ENCODE measurements around the gene MCOLN1.

Gene MCOLN1

DNA sequence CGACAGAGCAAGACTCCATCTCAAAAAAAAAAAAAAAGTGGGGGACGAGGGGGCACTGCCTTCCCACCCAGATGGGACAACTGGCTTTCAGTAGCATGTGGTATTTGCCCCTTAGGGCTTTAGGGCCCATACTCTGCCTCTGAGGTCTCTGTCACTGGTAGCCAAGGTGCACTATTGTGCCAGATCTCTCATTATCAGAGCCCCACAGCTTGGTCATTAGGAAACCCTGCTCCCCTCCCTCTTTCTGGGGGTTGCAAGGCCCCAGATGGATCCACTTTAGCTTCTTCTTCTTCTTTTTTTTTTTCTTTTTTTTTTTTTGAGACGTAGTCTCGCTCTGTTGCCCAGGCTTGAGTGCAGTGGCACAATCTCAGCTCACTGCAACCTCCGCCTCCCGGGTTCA is 17.7 kb upstream of the MCOLN1 start:
- no peak for DNase-seq

DNA sequence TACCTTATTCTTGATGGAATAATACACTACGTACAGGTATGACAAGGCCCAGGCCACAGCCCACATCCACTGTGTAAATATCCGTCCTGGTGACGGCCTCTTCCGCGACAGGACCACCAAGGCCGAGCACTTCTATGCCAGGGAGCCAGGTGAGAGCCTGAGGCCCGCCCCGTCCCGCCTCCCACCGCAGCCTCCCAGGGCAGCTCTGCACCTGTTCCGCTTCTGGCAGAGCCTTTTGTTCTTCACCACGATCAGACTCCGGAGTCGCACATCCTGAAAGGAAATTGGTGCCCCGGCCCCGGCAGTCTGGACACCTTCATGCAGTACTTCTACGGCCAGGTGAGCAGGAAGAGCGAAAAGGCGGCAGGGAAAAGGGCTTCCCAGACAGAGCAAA is 17.1 kb upstream of the MCOLN1 start:
- DNase-seq, result no peak

DNA sequence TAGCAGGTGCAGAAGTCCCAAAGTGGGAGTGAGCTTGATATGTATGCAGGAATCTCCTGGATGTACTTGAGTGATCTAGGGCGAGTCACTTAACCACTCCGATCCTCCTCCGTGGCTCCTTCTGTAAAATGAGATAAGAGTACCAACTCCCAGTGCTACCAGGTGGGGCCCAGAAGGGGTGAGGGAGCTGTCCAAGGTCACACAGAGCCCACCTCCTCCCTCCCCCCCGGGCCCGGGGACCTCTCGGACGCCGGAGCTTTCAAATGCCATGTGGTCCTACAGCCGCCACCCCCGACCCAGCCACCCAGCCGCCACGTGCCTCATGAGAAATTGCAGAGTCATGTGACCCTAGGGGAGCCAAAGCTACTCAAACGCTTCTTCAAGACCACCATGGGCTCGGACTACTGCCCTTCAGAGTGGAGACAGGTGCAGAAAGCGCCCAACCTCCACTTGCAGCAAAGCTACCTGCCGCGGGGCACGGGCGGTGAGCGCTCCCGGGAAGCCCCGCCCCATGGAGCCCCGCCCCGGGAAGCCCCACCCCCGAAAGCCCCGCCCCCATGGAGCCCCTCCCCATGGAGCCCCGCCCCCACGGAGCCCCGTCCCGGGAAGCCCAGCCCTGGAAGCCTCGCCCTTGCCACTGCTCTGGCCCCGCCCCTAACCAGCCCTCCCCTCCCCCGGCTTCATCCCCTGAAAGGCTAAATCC is 16.6 kb upstream of the MCOLN1 start:
- DNase-seq, result no peak

DNA sequence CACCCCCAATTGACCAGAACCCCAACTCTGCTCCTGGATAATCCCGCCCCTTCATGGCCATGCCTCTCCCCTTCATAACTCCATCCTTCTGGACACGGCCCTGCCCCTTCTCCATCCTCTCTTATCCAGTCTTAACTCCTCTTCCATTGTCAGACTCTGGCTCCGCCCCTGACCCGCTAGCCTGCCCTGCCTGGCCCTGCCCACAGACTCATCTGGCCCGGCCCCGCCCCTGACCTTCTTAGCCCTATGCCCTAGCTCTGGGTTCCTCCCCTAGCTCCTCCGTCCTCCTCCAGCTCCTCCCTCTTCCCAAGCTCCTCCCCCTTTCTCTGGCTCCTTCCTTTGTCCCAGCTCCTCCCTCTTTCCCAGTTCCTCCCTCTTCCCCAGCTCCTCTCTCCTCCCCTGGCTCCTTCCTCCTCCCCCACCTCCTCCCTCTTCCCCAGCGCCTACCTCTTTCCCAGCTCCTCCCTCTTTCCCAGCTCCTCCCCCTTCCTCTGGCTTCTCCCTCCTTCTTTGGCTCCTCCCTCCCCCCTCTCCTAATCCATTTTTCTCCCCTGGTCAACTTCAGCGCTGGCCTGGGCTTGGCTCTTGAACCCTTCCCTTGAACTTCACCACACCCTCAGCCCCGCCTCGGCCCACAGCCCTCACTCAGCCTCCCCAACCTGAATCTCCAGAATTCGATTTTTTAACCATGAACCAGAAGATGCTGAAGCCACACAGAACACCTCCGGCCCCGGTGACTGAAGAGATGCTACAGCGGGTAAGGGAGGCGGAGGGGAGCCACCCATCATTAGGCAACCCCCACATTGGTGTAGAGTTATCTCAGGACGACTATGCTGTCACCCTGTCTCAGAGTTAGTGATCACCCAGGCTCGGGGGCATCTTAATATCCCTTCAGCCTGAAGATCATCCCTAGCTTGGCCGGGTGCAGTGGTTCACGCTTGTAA is 15.8 kb upstream of the MCOLN1 start:
- peak; percentile 92 to 94 for DNase-seq

DNA sequence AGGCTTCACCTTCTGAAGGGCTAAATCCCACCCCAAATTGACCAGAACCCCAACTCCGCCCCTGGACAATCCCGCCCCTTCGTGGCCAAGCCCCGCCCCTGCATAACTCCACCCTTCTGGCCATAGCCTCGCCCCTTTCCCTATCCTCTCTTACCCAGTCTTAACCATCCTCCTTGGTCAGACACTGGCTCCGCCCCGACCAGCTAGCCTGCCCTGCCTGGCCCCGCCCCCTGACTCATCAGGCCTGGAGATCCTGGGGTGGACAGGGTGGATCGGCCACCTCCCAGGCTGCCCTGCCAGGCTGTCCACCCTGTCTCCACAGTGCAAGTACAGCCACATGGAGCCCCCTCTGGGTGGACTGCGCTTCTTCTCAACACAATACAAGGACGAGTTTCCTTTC is 14.5 kb upstream of the MCOLN1 start:
- DNase-seq, result peak; percentile 80 to 86

DNA sequence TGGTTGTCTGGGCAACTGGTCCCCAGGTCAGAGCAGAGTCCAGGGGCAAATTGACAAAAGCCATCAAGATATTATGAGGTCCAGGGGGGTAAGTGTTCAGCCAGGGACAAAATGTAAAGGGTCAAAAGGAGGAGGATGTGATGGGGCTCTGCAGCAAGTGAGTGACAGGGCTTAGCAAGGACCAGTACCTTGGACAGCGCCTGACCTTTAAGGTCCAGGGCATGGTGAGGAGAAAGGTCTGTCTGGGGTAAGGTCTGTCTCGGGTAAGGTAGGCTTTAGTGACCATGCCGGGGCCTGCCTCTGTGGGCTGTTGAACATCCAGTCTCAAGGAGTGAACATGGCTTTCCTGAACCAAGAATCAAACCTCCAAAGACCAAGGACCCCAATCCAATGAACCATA is 12.8 kb upstream of the MCOLN1 start:
- no peak for DNase-seq

DNA sequence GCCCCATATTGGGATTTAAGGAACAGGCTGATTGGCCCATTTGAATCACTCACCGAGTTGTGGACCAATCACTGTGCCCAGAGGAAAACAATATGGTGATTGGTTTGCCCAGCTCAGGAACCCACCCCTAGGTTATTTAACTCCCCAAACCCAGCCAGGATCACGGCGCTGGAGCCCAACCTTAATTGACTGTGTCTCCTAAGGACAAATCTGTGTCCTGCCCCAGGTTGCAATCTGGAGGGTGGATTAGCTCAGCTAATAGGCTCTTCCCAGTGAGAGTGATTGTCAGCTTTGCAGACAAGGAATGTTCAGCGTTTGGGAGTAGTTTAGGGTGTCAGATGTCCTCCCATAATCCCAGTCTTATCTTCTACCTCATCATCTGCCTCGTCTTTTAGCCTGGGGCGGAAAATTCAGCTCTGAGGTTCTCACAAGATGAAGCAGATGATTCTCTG is 10.0 kb upstream of the MCOLN1 start:
- DNase-seq, result no peak

DNA sequence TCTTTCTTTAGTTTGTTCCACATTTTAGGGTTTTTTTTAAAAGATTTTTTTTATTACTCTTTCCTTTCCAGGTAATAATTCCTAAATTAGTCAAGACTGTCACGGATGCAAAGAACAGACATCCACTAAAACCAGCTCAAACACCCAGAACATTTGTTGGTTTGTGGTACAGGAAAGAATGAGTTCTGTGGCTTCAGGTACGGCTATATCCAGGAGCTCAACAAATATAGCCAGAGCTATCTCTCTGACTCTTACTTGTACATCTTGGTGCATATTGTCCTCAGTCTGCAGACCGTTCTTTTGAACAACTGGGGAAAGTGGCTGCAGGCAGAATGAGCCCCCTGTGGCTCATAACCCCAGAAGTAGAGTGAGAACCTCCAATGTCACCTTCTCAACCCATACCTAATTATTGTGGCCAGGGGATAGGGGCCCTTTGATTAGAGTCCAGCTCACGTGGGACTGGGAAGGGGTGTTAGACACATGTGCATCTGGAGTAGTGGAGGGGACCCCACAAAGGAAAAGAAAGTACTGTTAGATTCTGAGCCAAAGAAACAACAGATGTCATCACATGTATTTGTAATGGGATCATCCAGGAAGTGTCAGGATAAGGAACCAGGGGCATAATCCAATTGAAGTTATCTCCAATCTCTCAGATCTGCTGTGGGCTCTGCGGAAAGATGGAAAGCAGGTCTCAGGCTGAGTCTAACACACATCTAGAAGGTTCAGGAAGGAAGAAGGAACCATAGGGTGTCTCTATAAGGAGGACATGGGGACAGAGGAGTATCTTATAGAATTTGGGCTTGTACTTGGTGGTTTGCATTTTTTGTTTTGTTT is 8.4 kb upstream of the MCOLN1 start:
- DNase-seq, result no peak

DNA sequence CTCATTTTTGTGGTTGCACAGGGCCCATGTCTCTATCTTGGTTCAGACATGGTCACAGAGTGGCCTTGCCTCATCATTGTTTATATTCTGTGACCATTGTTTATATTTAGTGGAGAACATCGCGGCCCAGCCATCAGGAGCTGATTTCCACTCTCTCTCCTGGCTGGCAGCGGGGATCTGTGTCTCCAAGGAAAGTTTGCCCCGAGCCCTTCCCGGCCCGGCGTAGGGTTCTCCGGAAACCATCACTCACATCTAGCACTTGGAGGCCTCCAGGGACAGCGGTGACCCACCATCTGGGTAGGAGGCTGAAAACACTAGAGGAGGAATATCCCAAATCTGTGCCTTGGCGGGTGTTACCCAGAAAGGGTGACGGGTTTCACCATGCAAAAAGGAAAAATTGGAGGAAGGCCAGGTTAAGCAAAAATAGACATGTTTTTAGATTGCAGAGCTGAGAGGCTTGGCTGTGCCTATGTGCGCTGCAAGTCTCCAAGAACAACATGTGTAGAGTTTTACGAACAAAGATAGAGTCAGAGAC is 7.2 kb upstream of the MCOLN1 start:
- DNase-seq, result no peak

DNA sequence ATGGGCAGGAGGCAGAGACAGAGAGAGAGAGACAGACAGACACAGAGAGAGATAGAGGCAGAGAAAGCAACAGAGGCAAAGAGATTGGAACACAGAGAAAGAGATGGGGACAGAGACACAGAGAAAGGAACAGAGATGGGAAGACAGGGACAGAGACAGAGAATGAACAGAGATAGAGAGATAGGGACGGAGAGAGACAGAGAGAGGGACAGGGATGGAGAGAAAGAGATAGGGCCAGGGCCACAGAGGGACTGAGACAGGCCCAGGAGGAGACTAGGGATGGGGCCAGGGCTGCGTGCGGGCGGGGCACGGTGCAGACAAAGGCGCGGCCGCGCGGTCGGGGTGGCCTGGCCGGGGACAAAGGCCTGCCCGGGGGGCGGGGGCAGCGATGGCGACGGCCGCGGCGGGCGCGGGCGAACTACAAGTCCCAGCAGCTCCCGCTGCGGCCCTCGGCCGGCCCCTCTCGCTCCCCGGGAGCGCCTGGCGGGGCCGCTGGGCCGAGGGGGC is 6.7 kb upstream of the MCOLN1 start, which contains the start of gene ZNF358:
Gene ZNF358 (plus strand): TSS at position 459 of the 507 bp plus-strand sequence. CDS start 3,140 bp downstream, outside the sequence.
- DNase-seq, result no peak

DNA sequence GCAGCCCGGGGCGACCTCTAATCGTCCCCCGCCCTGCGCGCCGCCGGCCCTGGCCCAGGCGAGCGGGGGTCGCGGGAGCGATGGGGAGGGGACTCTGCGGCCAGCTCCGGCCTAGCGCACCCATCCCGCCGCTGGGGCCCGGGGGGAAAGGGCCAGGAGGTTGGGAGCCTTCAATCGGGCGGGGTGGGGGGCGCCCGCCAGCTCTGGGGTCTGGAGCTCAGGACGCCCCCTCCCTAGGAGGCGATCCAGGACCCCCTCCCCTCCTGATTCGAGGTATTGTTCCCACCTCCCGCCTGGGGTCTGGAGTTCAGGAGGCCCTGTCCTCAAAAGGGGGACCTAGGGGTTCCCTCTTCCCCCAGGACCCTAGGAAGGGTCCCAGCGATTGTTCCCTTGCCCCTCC is 6.1 kb upstream of the MCOLN1 start:
- no peak for DNase-seq

DNA sequence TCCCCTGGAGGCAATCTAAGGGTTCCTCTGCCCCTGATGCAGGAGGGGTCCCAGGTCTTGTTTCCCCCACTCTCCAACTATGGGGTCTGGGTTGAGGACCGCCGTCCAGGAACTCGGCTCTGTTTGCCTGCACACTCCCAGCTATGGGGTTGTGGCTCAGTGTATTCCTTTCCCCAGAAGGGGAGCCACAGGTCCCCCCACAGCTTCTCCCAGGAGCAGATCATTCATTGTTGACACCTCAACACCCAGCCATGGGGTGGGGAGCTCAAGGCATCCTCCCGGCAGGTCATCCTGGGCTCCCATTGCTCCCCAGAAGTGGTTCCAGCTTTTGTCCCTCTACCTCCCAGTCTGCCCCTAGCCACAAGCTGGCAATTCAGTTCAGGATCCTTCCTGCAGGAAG is 5.5 kb upstream of the MCOLN1 start:
- DNase-seq, result no peak

DNA sequence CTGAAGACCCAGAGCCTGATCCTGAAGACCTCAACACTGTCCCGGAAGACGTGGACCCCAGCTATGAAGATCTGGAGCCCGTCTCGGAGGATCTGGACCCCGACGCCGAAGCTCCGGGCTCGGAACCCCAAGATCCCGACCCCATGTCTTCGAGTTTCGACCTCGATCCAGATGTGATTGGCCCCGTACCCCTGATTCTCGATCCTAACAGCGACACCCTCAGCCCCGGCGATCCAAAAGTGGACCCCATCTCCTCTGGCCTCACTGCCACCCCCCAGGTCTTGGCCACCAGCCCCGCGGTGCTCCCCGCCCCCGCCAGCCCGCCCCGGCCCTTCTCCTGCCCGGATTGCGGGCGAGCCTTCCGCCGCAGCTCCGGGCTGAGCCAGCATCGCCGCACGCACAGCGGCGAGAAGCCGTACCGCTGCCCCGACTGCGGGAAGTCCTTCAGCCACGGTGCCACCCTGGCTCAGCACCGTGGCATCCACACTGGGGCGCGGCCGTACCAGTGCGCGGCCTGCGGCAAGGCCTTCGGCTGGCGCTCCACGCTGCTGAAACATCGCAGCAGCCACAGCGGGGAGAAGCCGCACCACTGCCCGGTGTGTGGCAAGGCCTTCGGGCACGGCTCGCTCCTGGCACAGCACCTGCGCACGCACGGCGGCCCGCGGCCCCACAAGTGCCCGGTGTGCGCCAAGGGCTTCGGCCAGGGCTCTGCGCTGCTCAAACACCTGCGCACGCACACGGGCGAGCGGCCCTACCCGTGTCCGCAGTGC is 2.9 kb upstream of the MCOLN1 start:
- DNase-seq, result no peak

DNA sequence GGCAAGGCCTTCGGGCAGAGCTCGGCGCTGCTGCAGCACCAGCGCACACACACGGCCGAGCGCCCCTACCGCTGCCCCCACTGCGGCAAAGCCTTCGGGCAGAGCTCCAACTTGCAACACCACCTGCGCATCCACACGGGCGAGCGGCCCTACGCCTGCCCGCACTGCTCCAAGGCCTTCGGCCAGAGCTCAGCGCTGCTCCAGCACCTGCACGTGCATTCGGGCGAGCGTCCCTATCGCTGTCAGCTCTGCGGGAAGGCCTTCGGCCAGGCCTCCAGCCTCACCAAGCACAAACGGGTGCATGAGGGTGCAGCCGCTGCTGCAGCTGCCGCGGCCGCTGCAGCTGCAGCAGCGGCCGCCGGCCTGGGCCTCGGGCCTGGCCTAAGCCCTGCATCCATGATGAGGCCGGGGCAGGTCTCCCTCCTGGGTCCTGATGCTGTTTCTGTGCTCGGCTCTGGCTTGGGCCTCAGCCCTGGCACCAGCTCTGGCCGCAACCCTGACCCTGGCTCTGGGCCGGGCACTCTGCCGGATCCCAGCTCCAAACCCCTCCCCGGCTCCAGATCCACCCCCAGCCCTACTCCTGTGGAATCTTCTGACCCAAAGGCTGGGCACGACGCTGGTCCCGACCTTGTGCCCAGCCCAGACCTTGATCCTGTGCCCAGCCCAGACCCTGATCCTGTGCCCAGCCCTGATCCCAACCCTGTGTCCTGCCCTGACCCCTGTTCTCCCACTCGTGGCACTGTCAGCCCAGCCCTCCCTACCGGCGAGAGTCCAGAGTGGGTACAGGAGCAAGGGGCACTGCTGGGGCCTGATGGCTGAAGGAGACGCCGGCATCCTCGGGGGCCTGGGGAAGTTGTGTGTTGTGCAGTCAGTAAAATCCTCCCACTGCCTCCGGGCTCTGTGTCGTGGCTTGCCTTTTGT is 2.0 kb upstream of the MCOLN1 start:
- DNase-seq, result no peak

DNA sequence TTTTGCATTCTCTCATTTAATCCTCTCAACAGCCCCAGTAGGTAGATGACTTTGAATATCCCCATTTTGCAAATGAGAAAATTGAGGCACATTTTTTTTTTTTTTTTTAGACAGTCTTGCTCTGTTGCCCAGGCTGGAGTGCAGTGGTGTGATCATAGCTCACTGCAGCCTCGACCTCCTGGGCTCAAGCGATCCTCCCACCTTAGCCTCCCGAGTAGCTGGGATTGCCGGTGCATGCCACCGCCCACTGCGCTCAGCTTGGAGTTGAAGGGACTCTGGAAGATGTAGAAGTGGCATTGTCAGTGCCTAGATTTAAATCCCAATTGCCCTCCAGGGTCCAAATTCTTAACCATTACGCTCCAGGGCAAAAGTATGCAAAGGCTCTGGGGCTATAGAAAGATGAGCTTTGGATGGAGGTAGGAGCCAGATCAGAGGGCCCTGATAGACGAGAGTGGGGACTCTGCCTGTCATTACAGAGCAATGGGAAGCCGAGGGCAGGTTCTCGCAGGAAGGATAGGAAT is 813 bp upstream of the MCOLN1 start:
- no peak for DNase-seq

DNA sequence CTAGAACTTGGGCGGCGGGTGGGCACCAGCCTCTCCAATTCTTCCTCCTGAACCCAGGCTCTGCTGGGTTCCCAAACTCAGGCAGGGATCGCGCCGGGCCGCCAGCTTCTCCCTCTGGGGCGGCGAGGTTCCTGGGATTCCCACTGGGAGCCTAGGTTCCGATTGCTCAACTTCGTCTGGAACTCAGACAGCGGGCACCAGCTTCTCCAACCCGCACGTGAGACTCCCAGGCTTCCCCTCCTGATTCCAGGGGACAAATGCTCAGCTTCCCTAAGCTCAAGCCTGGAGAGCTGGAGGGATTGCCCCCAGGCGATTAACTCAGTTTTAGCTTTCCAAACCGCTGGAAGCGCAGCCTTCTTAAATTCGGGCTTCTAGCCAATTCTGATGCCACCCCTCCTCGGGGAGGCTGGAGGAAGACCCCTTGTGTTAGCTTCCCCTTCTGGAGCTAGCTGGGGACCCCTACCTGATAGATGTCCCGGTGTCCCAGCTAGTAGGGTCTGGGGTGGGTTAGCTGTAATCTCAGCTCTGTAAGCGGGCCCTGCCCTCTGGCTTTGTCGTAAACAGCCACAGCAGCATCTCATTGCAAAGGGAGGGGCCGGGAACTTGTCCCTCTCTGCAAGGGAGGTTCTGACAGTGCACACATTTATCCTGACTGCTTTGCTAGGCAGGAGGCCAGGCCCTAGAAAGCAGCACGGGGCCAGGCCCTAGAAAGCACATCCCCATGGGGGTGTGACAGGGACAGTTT is 671 bp downstream of the MCOLN1 start:
- DNase-seq, result no peak

DNA sequence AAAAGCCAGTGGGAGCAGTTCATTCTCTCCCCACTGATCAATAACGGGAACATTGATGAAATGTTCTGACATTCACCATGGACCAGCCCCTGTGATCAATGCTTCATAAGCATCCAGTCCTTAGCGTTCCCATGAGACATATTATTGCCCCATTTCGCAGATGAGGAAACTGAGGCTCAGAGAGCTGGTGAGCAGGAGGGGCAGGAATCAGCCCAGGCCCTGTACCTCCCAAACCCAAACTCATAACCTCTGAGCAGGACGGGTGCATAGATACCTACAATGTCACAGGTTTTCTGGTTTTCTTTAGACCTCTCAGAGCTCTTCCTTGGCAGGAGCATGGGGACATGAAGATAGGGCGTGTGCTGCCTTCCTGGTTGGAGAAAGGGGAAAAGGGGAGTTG is 2.1 kb downstream of the MCOLN1 start:
- no peak for DNase-seq

DNA sequence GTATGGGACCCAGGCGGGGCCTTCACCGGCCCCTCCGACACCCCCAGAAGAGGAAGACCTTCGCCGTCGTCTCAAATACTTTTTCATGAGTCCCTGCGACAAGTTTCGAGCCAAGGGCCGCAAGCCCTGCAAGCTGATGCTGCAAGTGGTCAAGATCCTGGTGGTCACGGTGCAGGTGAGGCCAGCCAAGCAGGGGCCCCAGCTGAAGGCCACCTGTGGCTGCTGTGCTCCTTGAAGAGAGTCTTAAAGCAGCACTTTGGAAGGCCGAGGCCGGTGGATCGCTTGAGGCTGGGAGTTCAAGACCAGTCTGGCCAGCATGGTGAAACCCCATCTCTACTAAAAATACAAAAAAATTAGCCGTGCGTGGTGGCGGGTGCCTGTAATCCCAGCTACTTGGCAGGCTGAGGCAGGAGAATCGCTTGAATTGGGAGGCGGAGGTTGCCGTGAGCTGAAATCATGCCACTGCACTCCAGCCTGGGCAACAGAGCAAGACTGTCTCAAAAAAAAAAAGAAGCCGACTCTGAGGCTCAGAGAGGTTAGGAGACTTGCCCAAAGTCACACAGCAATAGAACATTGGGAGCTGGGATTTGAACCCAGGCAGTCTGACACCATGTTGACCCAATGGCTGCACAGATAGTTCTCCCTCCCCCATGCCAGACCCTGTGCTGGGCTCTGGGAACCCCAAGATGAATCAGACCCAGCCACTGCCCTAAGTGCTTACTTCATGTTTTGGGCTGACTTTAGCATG is 2.7 kb downstream of the MCOLN1 start:
- DNase-seq, result no peak

Measured in inflammatory macrophage treated with lipopolysaccharide for 1 hour (primary cell).